Astrocyte (in vitro differentiated cells and primary cell): ENCODE results near the gene CD2. TPM values are rescaled to one million over a fixed set of nuclear protein-coding genes. Genes with fewer than 3 reads are reported as not detected.

Experiments
- DNase-seq: peaks from one replicate; pipeline ENCODE4 v3.0.0-alpha.2; 2010; ENCODE audit warnings: low read depth
- FAIRE-seq: peaks from 2 replicates; lab custom pipeline; 2011; peaks lifted over from hg19 to GRCh38; lab: Jason Lieb, UNC
- H2AFZ ChIP-seq: 2 replicates; pipeline ENCODE4 v1.6.0; 2012; ENCODE audit warnings: low read depth, low read length, inconsistent platforms
- H3K27ac ChIP-seq: 2 replicates; pipeline ENCODE4 v1.5.1; 2011; ENCODE audit warnings: low read depth, low read length, inconsistent platforms
- H3K27me3 ChIP-seq: 2 replicates; pipeline ENCODE4 v1.6.0; 2011; ENCODE audit warnings: low read length, inconsistent platforms; ENCODE audit not compliant: insufficient read depth
- H3K36me3 ChIP-seq: 2 replicates; pipeline ENCODE4 v1.5.1; 2011; ENCODE audit warnings: low read length, inconsistent platforms; ENCODE audit not compliant: insufficient read depth
- H3K4me1 ChIP-seq: 2 replicates; pipeline ENCODE4 v1.5.1; 2011; ENCODE audit warnings: low read length, inconsistent platforms; ENCODE audit not compliant: insufficient read depth
- H3K4me2 ChIP-seq: 2 replicates; pipeline ENCODE4 v1.6.0; 2012; ENCODE audit warnings: low read length, inconsistent platforms
- H3K4me3 ChIP-seq: 2 replicates; pipeline ENCODE4 v1.5.1; 2011; ENCODE audit warnings: low read depth, mild to moderate bottlenecking, low read length, inconsistent platforms; ENCODE audit not compliant: insufficient read depth
- H3K79me2 ChIP-seq: 2 replicates; pipeline ENCODE4 v1.6.0; 2012; ENCODE audit warnings: mild to moderate bottlenecking, low read length, inconsistent platforms; ENCODE audit not compliant: insufficient read depth
- H3K9ac ChIP-seq: 2 replicates; pipeline ENCODE4 v1.6.0; 2012; ENCODE audit warnings: mild to moderate bottlenecking, low read length, inconsistent platforms
- H3K9me3 ChIP-seq: 2 replicates; pipeline ENCODE4 v1.5.1; 2012; ENCODE audit warnings: low read depth, mild to moderate bottlenecking, low read length, inconsistent platforms; ENCODE audit not compliant: insufficient read depth
- H4K20me1 ChIP-seq: 2 replicates; pipeline ENCODE4 v1.6.0; 2012; ENCODE audit warnings: low read length, inconsistent platforms; ENCODE audit not compliant: insufficient read depth
- H3K27ac Mint-ChIP-seq: one replicate; pipeline ENCODE4 v1.8.0; 2021; ENCODE audit warnings: mild to moderate bottlenecking, mixed read lengths; ENCODE audit not compliant: unreplicated experiment
- H3K27me3 Mint-ChIP-seq: one replicate; pipeline ENCODE4 v1.8.0; 2021; ENCODE audit warnings: low read depth, mixed read lengths; ENCODE audit not compliant: unreplicated experiment
- H3K36me3 Mint-ChIP-seq: one replicate; pipeline ENCODE4 v1.8.0; 2021; ENCODE audit warnings: low read depth, mixed read lengths; ENCODE audit not compliant: unreplicated experiment
- H3K4me1 Mint-ChIP-seq: one replicate; pipeline ENCODE4 v1.8.0; 2021; ENCODE audit warnings: low read depth, mixed read lengths; ENCODE audit not compliant: unreplicated experiment
- H3K4me3 Mint-ChIP-seq: one replicate; pipeline ENCODE4 v1.8.0; 2021; ENCODE audit warnings: mild to moderate bottlenecking, moderate library complexity, mixed read lengths; ENCODE audit not compliant: unreplicated experiment
- H3K9me3 Mint-ChIP-seq: one replicate; pipeline ENCODE4 v1.8.0; 2021; ENCODE audit warnings: mild to moderate bottlenecking, mixed read lengths; ENCODE audit not compliant: unreplicated experiment
- CTCF ChIP-seq: IDR thresholded peaks from 2 replicates; pipeline ENCODE4 v1.5.1; 2011; ENCODE audit warnings: low read depth, mild to moderate bottlenecking, inconsistent platforms, low read length, moderate library complexity; ENCODE audit not compliant: insufficient read depth
- EZH2 ChIP-seq: IDR thresholded peaks from 2 replicates; pipeline ENCODE4 v1.6.1; 2012; ENCODE audit warnings: mild to moderate bottlenecking, low read length, inconsistent platforms; ENCODE audit not compliant: insufficient read depth
- total RNA-seq: library from RNA; stranded (reverse); gene quantifications from 2 replicates; pipeline ENCODE4 v1.2.1, GENCODE V29; 2021

The CD2 gene
- total RNA-seq, 1 donor from 2014 or later, result 0.14 TPM

- Histone ChIP-seq H3K4me3 (no peak overlapping the region), H3K27ac (no peak overlapping the region), H3K4me2 (peak overlapping the region; percentile 59), H2AFZ (peak overlapping the region; percentile 45), H3K9me3 (peaks cover 9% of the 10 kb centered on the region), H3K79me2 (no peaks in the 10 kb centered on the region), H3K27me3 (no peaks in the 10 kb centered on the region), H3K9ac (peak overlapping the region; percentile 44), H3K4me1 (peaks cover 4% of the 10 kb centered on the region), H3K36me3 (no peaks in the 10 kb centered on the region), H4K20me1 (no peaks in the 10 kb centered on the region)
- peak; percentile 35 for DNase-seq
- FAIRE-seq, result no peak
- H3K27ac Mint-ChIP-seq, result no peak overlapping the region
- H3K36me3 Mint-ChIP-seq, result peaks cover 3% of the 10 kb centered on the region
- H3K27me3 Mint-ChIP-seq, result peaks cover 10% of the 10 kb centered on the region
- TF ChIP-seq EZH2 (no peak), CTCF (peak; percentile 95)
- H3K4me3 Mint-ChIP-seq, result no peak overlapping the region
- H3K4me1 Mint-ChIP-seq, result no peaks in the 10 kb centered on the region
- H3K9me3 Mint-ChIP-seq, result peaks cover 6% of the 10 kb centered on the region
Observed at GRCh38 chr1:116737020-116737854, 17.0 kb upstream of the CD2 start.

- peaks cover 3% of the 10 kb centered on the region for H3K36me3 Mint-ChIP-seq
- Histone ChIP-seq H3K4me2 (no peak overlapping the region), H3K4me3 (no peak overlapping the region), H3K4me1 (peaks cover 4% of the 10 kb centered on the region), H3K27ac (no peak overlapping the region), H3K27me3 (no peaks in the 10 kb centered on the region), H3K36me3 (no peaks in the 10 kb centered on the region), H3K9ac (no peak overlapping the region), H3K79me2 (no peaks in the 10 kb centered on the region), H2AFZ (no peak overlapping the region), H4K20me1 (no peaks in the 10 kb centered on the region), H3K9me3 (peaks cover 10% of the 10 kb centered on the region)
- TF ChIP-seq CTCF, result no peak
- TF ChIP-seq EZH2, result no peak
- H3K9me3 Mint-ChIP-seq, result peaks cover 13% of the 10 kb centered on the region
- FAIRE-seq (no peak), DNase-seq (no peak)
- peaks cover 11% of the 10 kb centered on the region for H3K27me3 Mint-ChIP-seq
- no peaks in the 10 kb centered on the region for H3K4me1 Mint-ChIP-seq
- H3K27ac Mint-ChIP-seq, result peak overlapping the region; percentile 9
- H3K4me3 Mint-ChIP-seq, result no peak overlapping the region
Observed at GRCh38 chr1:116737855-116738321, 16.3 kb upstream of the CD2 start.
